B cell (primary cell): ENCODE data around the gene AZU1. TPM values are rescaled to one million over a fixed set of nuclear protein-coding genes. Genes with fewer than 3 reads are reported as not detected.

Experiments used
- ATAC-seq: fragments of 200-7000 bp; cut with Tn5 transposase; one replicate; pipeline ENCODE4 v1.10.0; 2021; ENCODE audit warnings: low read depth, mild to moderate bottlenecking, moderate number of reproducible peaks, moderate library complexity
- CTCF ChIA-PET: fragments of 350-600 bp; sonication (Branson Sonifier 250); formaldehyde crosslinking; loops from one replicate; lab custom pipeline; 2021; ENCODE audit warnings: antibody characterized with exemption, inconsistent platforms; lab: Charles Lee
- POLR2A ChIA-PET: fragments of 350-600 bp; sonication (Branson Sonifier 250); formaldehyde crosslinking; loops from one replicate; lab custom pipeline; 2021; ENCODE audit warnings: antibody characterized with exemption; lab: Charles Lee
- DNase-seq: peaks from one replicate; pipeline ENCODE4 v3.0.0; 2013
- H2AFZ ChIP-seq: 2 replicates; pipeline ENCODE4 v1.6.1; 2012; ENCODE audit warnings: mild to moderate bottlenecking, low read depth, low read length; ENCODE audit not compliant: insufficient read depth, poor library complexity, severe bottlenecking
- H3K27ac ChIP-seq, 2 donors: 1 replicate in 1 of 2; 2 replicates in 1 of 2; pipeline ENCODE4 v1.5.1; 2012 to 2013; ENCODE audit warnings: low read length in 2 of 2, mild to moderate bottlenecking in 2 of 2, moderate library complexity in 1 of 2
- H3K27me3 ChIP-seq, 4 experiments: fragments of 200-600 bp in 1 of 4; sonication (generic) in 1 of 4; replicated peaks in 1 of 4; 1 replicate in 2 of 4; 2 replicates in 2 of 4; pipeline versions ENCODE4 v1.6.1 to v1.7.0; 2013 to 2016; ENCODE audit warnings: low read length in 3 of 4, mild to moderate bottlenecking in 2 of 4, mixed read lengths in 1 of 4, moderate library complexity in 1 of 4; ENCODE audit not compliant: insufficient read depth in 4 of 4, control insufficient read depth in 3 of 4; ENCODE audit errors: control extremely low read depth in 1 of 4
- H3K36me3 ChIP-seq, 2 experiments: replicated peaks in 1 of 2; 1 replicate in 1 of 2; 2 replicates in 1 of 2; pipeline versions ENCODE4 v1.6.1 to v1.7.1; 2013; ENCODE audit warnings: low read length in 1 of 2; ENCODE audit not compliant: insufficient read depth in 2 of 2, control insufficient read depth in 1 of 2; ENCODE audit errors: control extremely low read depth in 1 of 2, extremely low read depth in 1 of 2
- H3K4me1 ChIP-seq, 2 donors: fragments of 200-600 bp in 1 of 2; sonication (generic) in 1 of 2; 1 replicate in 1 of 2; 2 replicates in 1 of 2; pipeline versions ENCODE4 v1.5.1 to v1.6.1; 2013 to 2017; ENCODE audit warnings: low read length in 2 of 2; ENCODE audit not compliant: control insufficient read depth in 2 of 2, insufficient read depth in 2 of 2
- H3K4me2 ChIP-seq: replicated peaks from 2 replicates; pipeline ENCODE3; 2012; ENCODE audit warnings: mild to moderate bottlenecking, low read depth, low read length; ENCODE audit not compliant: poor library complexity, severe bottlenecking
- H3K4me3 ChIP-seq, 5 experiments: fragments of 200-600 bp in 1 of 5; sonication (generic) in 1 of 5; 1 replicate in 3 of 5; 2 replicates in 2 of 5; pipeline versions ENCODE4 v1.5.1 to v1.7.0; 2011 to 2016; ENCODE audit warnings: low read length in 4 of 5, mild to moderate bottlenecking in 4 of 5, low read depth in 2 of 5, control low read depth in 1 of 5, moderate library complexity in 1 of 5; ENCODE audit not compliant: insufficient read depth in 1 of 5; ENCODE audit errors: control extremely low read depth in 1 of 5, extremely low read depth in 1 of 5
- H3K79me2 ChIP-seq: fragments of 200-600 bp; sonication (generic); one replicate; pipeline ENCODE4 v1.6.0; 2016; ENCODE audit warnings: low read length; ENCODE audit not compliant: control insufficient read depth, insufficient read depth
- H3K9ac ChIP-seq: fragments of 200-600 bp; sonication (generic); 2 replicates; pipeline ENCODE4 v1.6.1; 2017; ENCODE audit warnings: mild to moderate bottlenecking, low read length, moderate library complexity
- H3K9me3 ChIP-seq, 3 donors: one replicate each; pipeline versions ENCODE4 v1.6.1 to v1.7.1; 2013; ENCODE audit warnings: low read length in 2 of 3; ENCODE audit not compliant: control insufficient read depth in 2 of 3, insufficient read depth in 1 of 3; ENCODE audit errors: control extremely low read depth in 1 of 3
- H4K20me1 ChIP-seq: 2 replicates; pipeline ENCODE4 v1.6.0; 2012; ENCODE audit warnings: mild to moderate bottlenecking, low read length; ENCODE audit not compliant: insufficient read depth, control insufficient read depth, poor library complexity, severe bottlenecking
- H3K27ac Mint-ChIP-seq: one replicate; pipeline ENCODE4 v1.8.0; 2021; ENCODE audit warnings: mixed read lengths
- H3K27me3 Mint-ChIP-seq: one replicate; pipeline ENCODE4 v1.8.0; 2021; ENCODE audit warnings: mixed read lengths
- H3K4me1 Mint-ChIP-seq: one replicate; pipeline ENCODE4 v1.8.0; 2021; ENCODE audit warnings: mixed read lengths
- H3K4me3 Mint-ChIP-seq: one replicate; pipeline ENCODE4 v1.8.0; 2021; ENCODE audit warnings: mixed read lengths
- H3K9me3 Mint-ChIP-seq: one replicate; pipeline ENCODE4 v1.8.0; 2022; ENCODE audit warnings: mixed read lengths; ENCODE audit not compliant: insufficient read depth
- EZH2 ChIP-seq: IDR thresholded peaks from 2 replicates; pipeline ENCODE4 v1.6.1; 2012; ENCODE audit warnings: borderline replicate concordance, low read depth, mild to moderate bottlenecking, moderate library complexity, low read length; ENCODE audit not compliant: insufficient read depth, poor library complexity, severe bottlenecking
- WGBS: methylation state at CpG from one replicate; pipeline ENCODE4 v1.1.5; 2013; ENCODE audit warnings: missing lambda C conversion rate; ENCODE audit not compliant: insufficient coverage; 5-methylcytosine and 5-hydroxymethylcytosine counted together
- intact Hi-C: fragments of 100-400 bp; cut with micrococcal nuclease; formaldehyde crosslinking; loops from one replicate; pipeline ENCODE4 v1.10.0; 2022
- polyA plus RNA-seq: library from polyadenylated mRNA; depleted of rRNA; stranded (reverse); fragments of >200 nt; gene quantifications from 2 replicates; pipeline ENCODE4 v1.2.3, GENCODE V29; 2012
- total RNA-seq, 2 donors: library from RNA; stranded (reverse); fragments of 120-200 nt in 1 of 2; gene quantifications; 1 replicate in 1 of 2; 2 replicates in 1 of 2; pipeline versions ENCODE4 v1.2.3 to v1.2.4, GENCODE V29; 2013 to 2022
- TF ChIP-seq, protein P1 (sequence below): fragments of 200-600 bp; IDR thresholded peaks from one replicate; pipeline ENCODE4 v1.8.0; 2022; ENCODE audit warnings: antibody characterized with exemption, mild to moderate bottlenecking

AZU1 gene
- total and polyA plus RNA-seq, 2 donors (not counting 1 experiment from before 2014, with no cell fraction given), result 0.13 to 0.44 TPM

DNA sequence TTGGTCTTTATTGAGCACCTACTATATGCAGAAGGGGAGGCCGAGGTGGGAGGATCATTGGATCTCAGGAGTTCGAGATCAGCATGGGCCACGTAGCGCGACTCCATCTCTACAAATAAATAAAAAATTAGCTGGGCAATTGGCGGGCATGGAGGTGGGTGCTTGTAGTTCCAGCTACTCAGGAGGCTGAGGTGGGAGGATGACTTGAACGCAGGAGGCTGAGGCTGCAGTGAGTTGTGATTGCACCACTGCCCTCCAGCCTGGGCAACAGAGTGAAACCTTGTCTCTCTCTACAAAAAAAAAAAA is 35.6 kb downstream of the AZU1 start:
- Histone ChIP-seq H3K27ac (no peak overlapping the region), H2AFZ (no peak overlapping the region), H4K20me1 (no peaks in the 10 kb centered on the region), H3K27me3 (peaks cover 0 to 36% (median 8%) of the 10 kb centered on the region in 4 experiments), H3K4me3 (peak overlapping the region in 2 of 5 experiments; percentile 27 to 35), H3K9ac (no peak overlapping the region), H3K9me3 (peaks cover 0 to 37% (median 0%) of the 10 kb centered on the region in 3 donors), H3K36me3 (peaks cover 0 to 6% of the 10 kb centered on the region in 2 experiments), H3K79me2 (no peaks in the 10 kb centered on the region), H3K4me1 (peaks cover 29 to 47% of the 10 kb centered on the region in 2 donors), H3K4me2 (peak overlapping the region; percentile 77)
- H3K4me1 Mint-ChIP-seq, result peaks cover 19% of the 10 kb centered on the region
- peak overlapping the region; percentile 83 for H3K27ac Mint-ChIP-seq
- no peaks in the 10 kb centered on the region for H3K9me3 Mint-ChIP-seq
- intact Hi-C loops, result loop anchor here (1.0 to 2.0 kb wide), 3 partner anchors 30 to 120 kb away; partner anchors contain the start of genes MED16 and RNU6-9
- no peak for TF ChIP-seq EZH2
- TF ChIP-seq, protein P1, sequence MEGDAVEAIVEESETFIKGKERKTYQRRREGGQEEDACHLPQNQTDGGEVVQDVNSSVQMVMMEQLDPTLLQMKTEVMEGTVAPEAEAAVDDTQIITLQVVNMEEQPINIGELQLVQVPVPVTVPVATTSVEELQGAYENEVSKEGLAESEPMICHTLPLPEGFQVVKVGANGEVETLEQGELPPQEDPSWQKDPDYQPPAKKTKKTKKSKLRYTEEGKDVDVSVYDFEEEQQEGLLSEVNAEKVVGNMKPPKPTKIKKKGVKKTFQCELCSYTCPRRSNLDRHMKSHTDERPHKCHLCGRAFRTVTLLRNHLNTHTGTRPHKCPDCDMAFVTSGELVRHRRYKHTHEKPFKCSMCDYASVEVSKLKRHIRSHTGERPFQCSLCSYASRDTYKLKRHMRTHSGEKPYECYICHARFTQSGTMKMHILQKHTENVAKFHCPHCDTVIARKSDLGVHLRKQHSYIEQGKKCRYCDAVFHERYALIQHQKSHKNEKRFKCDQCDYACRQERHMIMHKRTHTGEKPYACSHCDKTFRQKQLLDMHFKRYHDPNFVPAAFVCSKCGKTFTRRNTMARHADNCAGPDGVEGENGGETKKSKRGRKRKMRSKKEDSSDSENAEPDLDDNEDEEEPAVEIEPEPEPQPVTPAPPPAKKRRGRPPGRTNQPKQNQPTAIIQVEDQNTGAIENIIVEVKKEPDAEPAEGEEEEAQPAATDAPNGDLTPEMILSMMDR, result no peak
- peak overlapping the region; percentile 79 for H3K4me3 Mint-ChIP-seq
- DNase-seq (no peak), ATAC-seq (no peak)
- ChIA-PET CTCF (interaction anchor here (0.6 to 3.0 kb wide), 27 partner anchors 11 to 777 kb away, joined by 3 to 67 read pairs (median 5); partner anchors contain the start of genes CNN2, KISS1R, MED16 and R3HDM4), POLR2A (interaction anchor here (0.6 to 3.1 kb wide), 14 partner anchors 15 to 311 kb away, joined by 3 to 23 read pairs (median 4); partner anchors contain the start of genes KISS1R, MED16, RNU6-9 and SBNO2)
- 40% methylated on average over 1 of the region's 7 CpGs for WGBS
- peaks cover 7% of the 10 kb centered on the region for H3K27me3 Mint-ChIP-seq

DNA sequence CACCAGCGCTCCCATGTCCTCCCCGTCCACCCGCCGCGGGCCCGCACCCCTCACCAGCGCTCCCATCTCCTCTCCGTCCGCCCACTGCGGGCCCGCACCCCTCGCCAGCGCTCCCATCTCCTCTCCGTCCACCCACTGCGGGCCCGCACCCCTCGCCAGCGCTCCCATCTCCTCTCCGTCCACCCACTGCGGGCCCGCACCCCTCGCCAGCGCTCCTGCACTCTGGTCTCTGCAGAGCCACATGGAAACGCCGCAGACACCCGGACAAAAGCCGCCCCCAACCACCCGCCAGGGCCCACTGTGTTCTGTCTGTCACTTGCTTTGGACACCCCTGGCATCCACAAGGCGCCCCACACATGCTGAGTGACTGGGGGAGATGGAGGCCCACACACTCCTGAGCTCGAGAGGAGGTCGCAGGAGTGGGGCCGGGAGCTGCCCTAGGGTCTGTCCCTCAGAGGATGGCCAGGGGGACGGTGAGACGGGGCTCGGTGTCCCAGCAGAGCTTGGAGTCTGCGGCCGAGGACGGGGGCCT is 39.2 kb downstream of the AZU1 start:
- no peak for TF ChIP-seq EZH2
- TF ChIP-seq, protein P1, result no peak
- peaks cover 19 to 29% of the 10 kb centered on the region in 2 donors for H3K4me1 ChIP-seq
- H3K27ac Mint-ChIP-seq, result no peak overlapping the region

More for the DNA sequence above, 39.2 kb downstream of the AZU1 start:
- Histone ChIP-seq H3K79me2 (no peaks in the 10 kb centered on the region), H2AFZ (no peak overlapping the region), H3K27ac (no peak overlapping the region), H3K9ac (no peak overlapping the region), H3K36me3 (peaks cover 0 to 17% of the 10 kb centered on the region in 2 experiments), H3K9me3 (peaks cover 0 to 19% (median 0%) of the 10 kb centered on the region in 3 donors), H4K20me1 (no peaks in the 10 kb centered on the region), H3K4me2 (no peak overlapping the region), H3K4me3 (no peak overlapping the region), H3K27me3 (peaks cover 0 to 12% (median 2%) of the 10 kb centered on the region in 4 experiments)
- Mint-ChIP-seq H3K27me3 (peaks cover 4% of the 10 kb centered on the region), H3K4me3 (no peak overlapping the region), H3K9me3 (no peaks in the 10 kb centered on the region), H3K4me1 (peaks cover 17% of the 10 kb centered on the region)
- intact Hi-C loops, result no loop called here
- 95% methylated on average over 24 of the region's 38 CpGs for WGBS
- ChIA-PET CTCF (interaction anchor here (0.6 kb wide), 1 partner anchor 56 kb away, joined by 3 read pairs; no protein-coding TSS in a partner anchor), POLR2A (no interaction called here)
- ATAC-seq (no peak), DNase-seq (no peak)
